Aorta (tissue), 5 donors: ENCODE measurements around the gene PTPRN2. TPM values are rescaled to one million over a fixed set of nuclear protein-coding genes. Genes with fewer than 3 reads are reported as not detected.
A peak's percentile ranks its signal among the peaks of the same experiment; 100 is the strongest.

ENCODE experiments used
- ATAC-seq: fragments of 200-7000 bp; cut with Tn5 transposase; one replicate; pipeline ENCODE4 v1.9.1; 2022; ENCODE audit warnings: moderate library complexity; ENCODE audit not compliant: low FRiP score
- DNase-seq, 2 donors: peaks; one replicate each; pipeline ENCODE4 v3.0.0-alpha.2; 2020
- H3K27ac ChIP-seq, 2 donors: one replicate each; pipeline ENCODE4 v1.5.1; 2013; ENCODE audit warnings: low read length in 2 of 2, mild to moderate bottlenecking in 2 of 2, moderate library complexity in 2 of 2, control low read depth in 1 of 2, inconsistent platforms in 1 of 2, low read depth in 1 of 2
- H3K27me3 ChIP-seq, 2 donors: one replicate each; pipeline ENCODE4 v1.6.1; 2013; ENCODE audit warnings: control low read depth in 1 of 2, low read length in 1 of 2, mild to moderate bottlenecking in 1 of 2, moderate library complexity in 1 of 2; ENCODE audit not compliant: insufficient read depth in 2 of 2, control insufficient read depth in 1 of 2
- H3K36me3 ChIP-seq, 2 donors: one replicate each; pipeline ENCODE4 v1.6.1; 2013; ENCODE audit warnings: control low read depth in 1 of 2, low read length in 1 of 2, mild to moderate bottlenecking in 1 of 2; ENCODE audit not compliant: insufficient read depth in 2 of 2, control insufficient read depth in 1 of 2
- H3K4me1 ChIP-seq, 2 donors: one replicate each; pipeline ENCODE4 v1.6.1; 2013; ENCODE audit warnings: low read length in 2 of 2, control low read depth in 1 of 2, mild to moderate bottlenecking in 1 of 2, moderate library complexity in 1 of 2; ENCODE audit not compliant: insufficient read depth in 2 of 2, control insufficient read depth in 1 of 2
- H3K4me3 ChIP-seq, 2 donors: one replicate each; pipeline ENCODE4 v1.5.1; 2013; ENCODE audit warnings: low read length in 2 of 2, control low read depth in 1 of 2, mild to moderate bottlenecking in 1 of 2
- H3K9me3 ChIP-seq: one replicate; pipeline ENCODE4 v1.6.1; 2013; ENCODE audit warnings: mild to moderate bottlenecking, low read length; ENCODE audit not compliant: control insufficient read depth
- WGBS, 2 donors: extraction: QIAGEN DNeasy Blood & Tissue Kit; methylation state at CpG; one replicate each; pipeline ENCODE4 v1.1.7; 2013; 5-methylcytosine and 5-hydroxymethylcytosine counted together
- intact Hi-C, 2 donors: fragments of 100-400 bp; cut with DNase I; formaldehyde crosslinking; loops; one replicate each; pipeline versions ENCODE4 v1.14.2 to v1.15.0; 2022
- polyA plus RNA-seq, 2 donors: library from polyadenylated mRNA; stranded (reverse); fragments of 200-250 nt; gene quantifications; one replicate each; pipeline ENCODE4 v1.2.3, GENCODE V29; 2013
- total RNA-seq, 2 donors: library from RNA; stranded (reverse); fragmentation: NEBNext Ultra II Directional; extraction: Animal tissue kit (Norgen Biotek cat#: 25700); gene quantifications; one replicate each; pipeline ENCODE4 v1.2.1, GENCODE V29; 2021
- donor health status: healthy with polysubstance abuse.
- donor health status: Bipolar disorder and iron deficiency.
- donor health status: DM: no; HTN: no; CAD: no.
- donor health status: DM: no; HTN: no; CAD: no.
- donor health status: DM: yes; HTN: yes; CAD: no.

Gene PTPRN2
- total and polyA plus RNA-seq, 4 donors: 0.67 to 3.3 (median 1.4) TPM

DNA sequence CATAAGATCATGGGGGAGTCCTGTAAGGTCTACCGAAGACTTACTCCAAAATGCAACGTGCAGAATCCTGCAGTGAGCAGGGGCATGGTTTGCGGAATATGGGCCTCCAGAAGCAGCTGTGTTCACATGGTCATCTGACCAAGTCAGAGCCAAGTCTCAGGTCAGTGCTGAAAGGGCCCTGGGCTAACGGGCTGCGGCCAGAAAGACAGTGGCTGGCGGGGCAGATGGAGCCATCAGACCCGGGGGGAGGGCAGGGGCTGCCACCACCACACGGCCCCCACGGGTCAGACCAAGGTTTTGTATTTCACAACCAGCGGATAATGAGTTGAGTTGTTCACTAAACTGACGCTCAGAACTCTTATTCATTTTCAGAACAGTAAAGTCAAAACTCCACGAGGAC, 522.3 kb downstream of the PTPRN2 start:
- DNase-seq (peak; percentile 23 to 26), ATAC-seq (no peak)
- Histone ChIP-seq H3K27ac (no peak overlapping the region), H3K9me3 (no peaks in the 10 kb centered on the region), H3K4me1 (no peaks in the 10 kb centered on the region), H3K4me3 (no peak overlapping the region), H3K27me3 (no peaks in the 10 kb centered on the region), H3K36me3 (no peaks in the 10 kb centered on the region)
- WGBS, 2 donors: 76 to 79% methylated on average over 12 of the region's 12 CpGs
- intact Hi-C loops: loop anchor here in 1 of 2 donors (10.0 kb wide), 1 partner anchor 61 kb away; no protein-coding TSS in a partner anchor

DNA sequence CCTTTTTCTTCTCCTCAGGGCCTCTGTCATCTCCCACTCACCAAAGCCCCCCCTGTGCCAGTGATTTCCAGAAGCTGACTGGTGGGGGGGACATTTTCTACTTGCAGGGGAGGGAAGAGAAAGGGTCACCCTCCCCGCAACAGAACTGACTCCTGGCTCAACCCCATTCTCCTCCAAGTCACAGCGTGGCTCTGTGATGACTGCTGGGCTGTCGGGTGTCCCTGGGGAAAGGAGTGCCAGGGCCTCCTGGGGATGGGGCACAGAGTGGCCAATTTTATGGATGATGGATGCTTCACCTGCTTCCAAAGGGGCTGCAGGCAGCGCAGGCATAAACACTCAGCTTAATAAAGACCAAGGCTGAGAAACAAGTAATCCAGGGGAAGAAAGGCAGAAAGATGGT, 523.0 kb downstream of the PTPRN2 start:
- DNase-seq: peak; percentile 10 to 31
- Histone ChIP-seq H3K27ac (no peak overlapping the region), H3K9me3 (no peaks in the 10 kb centered on the region), H3K4me1 (no peaks in the 10 kb centered on the region), H3K36me3 (no peaks in the 10 kb centered on the region), H3K4me3 (no peak overlapping the region), H3K27me3 (no peaks in the 10 kb centered on the region)
- intact Hi-C loops: loop anchor here in 1 of 2 donors (10.0 kb wide), 1 partner anchor 60 kb away; no protein-coding TSS in a partner anchor
- WGBS, 2 donors: 73 to 79% methylated on average over 4 of the region's 4 CpGs
- ATAC-seq: no peak

DNA sequence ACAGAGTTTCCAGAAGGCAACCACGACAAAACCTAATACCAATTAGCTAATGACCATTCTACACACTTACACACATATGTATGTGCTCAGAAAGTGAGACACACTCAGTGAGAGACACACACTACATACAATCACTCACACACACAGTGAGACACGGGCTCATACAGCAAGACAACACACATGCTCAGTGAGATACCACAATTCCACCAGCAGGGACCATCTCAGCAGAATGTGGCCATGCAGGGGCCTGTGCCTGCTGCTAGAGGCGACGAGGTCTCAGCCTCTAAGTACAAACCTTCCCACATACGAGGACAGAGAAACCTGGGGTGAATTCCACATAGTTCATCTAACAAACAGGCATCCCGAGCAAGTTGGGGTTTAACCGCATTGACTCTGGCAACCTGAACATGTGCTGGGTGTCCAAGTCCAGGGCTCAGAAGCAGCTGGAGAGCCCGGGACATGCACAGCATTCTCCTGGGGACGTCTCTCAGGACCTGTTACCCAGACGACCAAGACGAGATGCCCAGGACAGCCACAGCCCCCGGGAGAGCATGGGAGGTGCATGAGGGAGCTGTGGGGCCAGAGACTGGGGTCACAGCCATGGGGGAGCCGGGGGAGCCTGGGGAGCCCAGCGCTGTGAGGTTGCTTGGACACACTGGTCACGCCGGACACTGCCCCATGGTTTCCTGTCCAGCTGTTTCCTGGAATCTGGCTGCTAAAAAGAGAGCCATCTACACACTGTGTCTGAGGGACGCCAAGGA, 523.6 kb downstream of the PTPRN2 start:
- 61 to 64% methylated on average over 17 of the region's 17 CpGs for WGBS, 2 donors
- intact Hi-C loops: loop anchor here in 1 of 2 donors (10.0 kb wide), 1 partner anchor 59 kb away; no protein-coding TSS in a partner anchor
- peak; percentile 20 to 63 for DNase-seq

DNA sequence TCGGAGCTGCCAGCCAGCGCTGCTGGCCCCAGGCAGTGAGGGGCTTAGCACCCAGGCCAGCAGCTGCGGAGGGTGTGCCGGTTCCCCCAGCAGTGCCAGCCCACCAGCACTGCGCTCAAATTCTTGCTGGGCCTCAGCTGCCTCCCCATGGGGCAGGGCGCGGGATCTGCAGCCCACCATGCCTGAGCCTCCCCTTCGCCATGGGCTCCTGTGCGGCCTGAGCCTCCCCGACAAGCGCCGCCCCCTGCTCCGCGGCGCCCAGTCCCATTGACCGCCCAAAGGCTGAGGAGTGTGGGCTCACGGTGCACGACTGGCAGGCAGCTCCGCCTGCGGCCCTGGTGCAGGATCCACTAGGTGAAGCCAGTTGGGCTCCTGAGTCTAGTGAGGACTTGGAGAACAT, 525.0 kb downstream of the PTPRN2 start:
- H3K36me3 ChIP-seq: no peaks in the 10 kb centered on the region
- no peaks in the 10 kb centered on the region for H3K9me3 ChIP-seq
- no peaks in the 10 kb centered on the region for H3K27me3 ChIP-seq
- peak in 1 of 2 donors; percentile 50 for DNase-seq
- intact Hi-C loops: loop anchor here in 1 of 2 donors (10.0 kb wide), 1 partner anchor 58 kb away; no protein-coding TSS in a partner anchor
- ATAC-seq: no peak
- no peak overlapping the region for H3K27ac ChIP-seq
- H3K4me1 ChIP-seq: no peaks in the 10 kb centered on the region
- WGBS, 2 donors: 95 to 98% methylated on average over 20 of the region's 20 CpGs
- no peak overlapping the region for H3K4me3 ChIP-seq

More for the DNA sequence above, 523.6 kb downstream of the PTPRN2 start:
- no peaks in the 10 kb centered on the region for H3K9me3 ChIP-seq
- no peak overlapping the region for H3K27ac ChIP-seq
- H3K36me3 ChIP-seq: no peaks in the 10 kb centered on the region
- no peak overlapping the region for H3K4me3 ChIP-seq
- H3K4me1 ChIP-seq: no peaks in the 10 kb centered on the region
- ATAC-seq: no peak
- H3K27me3 ChIP-seq: no peaks in the 10 kb centered on the region

DNA sequence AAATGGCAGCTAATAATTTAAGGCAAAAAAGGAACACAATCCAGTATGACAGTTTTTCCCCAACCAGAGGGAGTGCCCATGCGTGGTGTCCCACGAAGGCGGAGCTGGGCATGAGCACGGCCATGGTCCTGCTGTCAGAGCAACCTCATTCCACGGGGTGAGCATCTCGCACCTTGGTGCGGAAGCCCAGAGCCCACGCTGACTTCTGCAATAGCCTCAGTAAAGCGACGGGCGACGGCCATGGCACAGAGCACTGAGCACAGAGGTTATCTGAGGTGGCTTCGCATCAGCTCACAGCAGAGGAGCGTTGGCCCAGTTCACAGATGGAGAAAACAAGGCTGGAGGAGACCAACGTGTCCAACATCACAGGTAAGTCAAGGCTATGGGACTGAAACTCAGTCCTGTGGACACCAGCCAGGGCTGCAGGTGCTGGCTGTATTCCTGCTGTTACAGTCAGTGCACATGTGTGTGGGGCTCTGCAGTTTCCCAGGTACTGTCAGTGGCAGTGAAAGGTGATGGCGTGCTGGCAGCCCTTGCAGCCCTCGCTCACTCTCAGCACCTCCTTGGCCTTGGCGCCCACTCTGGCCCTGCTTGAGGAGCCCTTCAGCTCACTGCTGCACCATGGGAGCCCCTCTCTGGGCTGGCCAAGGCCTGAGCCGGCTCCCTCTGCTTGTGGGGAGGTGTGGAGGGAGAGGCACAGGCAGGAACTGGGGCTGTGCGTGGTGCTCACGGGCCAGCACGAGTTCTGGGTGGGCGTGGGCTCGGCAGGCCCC, 525.6 kb downstream of the PTPRN2 start:
- no peaks in the 10 kb centered on the region for H3K36me3 ChIP-seq

DNA sequence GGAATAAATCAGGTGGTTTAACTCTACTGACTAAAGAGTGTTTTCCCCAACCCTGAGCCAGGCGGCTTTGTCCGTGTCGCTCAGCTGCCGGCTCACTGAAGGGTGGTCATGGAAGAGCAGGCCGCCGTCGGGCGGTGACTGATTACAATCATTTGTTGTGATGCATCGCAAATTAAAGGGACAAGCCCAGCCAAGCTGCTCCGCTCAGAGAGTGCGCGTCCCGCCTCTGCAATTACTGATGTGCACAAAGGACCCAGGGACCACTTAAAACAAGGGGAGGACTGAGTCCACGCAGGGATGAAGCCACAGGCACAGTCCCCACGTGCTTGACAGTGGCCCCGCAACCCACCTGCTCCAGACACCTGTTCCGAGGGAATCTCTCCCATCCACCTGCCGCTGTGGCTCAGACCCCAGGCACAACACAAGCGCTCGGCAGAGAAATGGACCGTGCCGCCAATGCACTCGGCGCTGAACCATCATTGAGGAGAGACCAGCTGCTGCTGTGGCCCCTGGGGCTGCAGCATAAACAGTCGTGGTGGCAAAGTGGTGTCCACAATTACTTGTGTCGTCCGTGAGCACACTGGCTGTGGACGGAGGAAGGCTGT, 526.5 kb downstream of the PTPRN2 start:
- H3K36me3 ChIP-seq: no peaks in the 10 kb centered on the region
- intact Hi-C loops: loop anchor here in 1 of 2 donors (10.0 kb wide), 1 partner anchor 56 kb away; no protein-coding TSS in a partner anchor
- no peaks in the 10 kb centered on the region for H3K4me1 ChIP-seq
- DNase-seq: no peak
- H3K27ac ChIP-seq: no peak overlapping the region
- no peaks in the 10 kb centered on the region for H3K27me3 ChIP-seq
- H3K4me3 ChIP-seq: no peak overlapping the region
- no peak for ATAC-seq
- WGBS, 2 donors: 90 to 93% methylated on average over 28 of the region's 28 CpGs
- H3K9me3 ChIP-seq: no peaks in the 10 kb centered on the region

More for the DNA sequence above, 525.6 kb downstream of the PTPRN2 start:
- Histone ChIP-seq H3K4me3 (no peak overlapping the region), H3K4me1 (no peaks in the 10 kb centered on the region), H3K27me3 (no peaks in the 10 kb centered on the region), H3K9me3 (no peaks in the 10 kb centered on the region), H3K27ac (no peak overlapping the region)
- 89 to 93% methylated on average over 24 of the region's 24 CpGs for WGBS, 2 donors
- intact Hi-C loops: loop anchor here in 1 of 2 donors (10.0 kb wide), 1 partner anchor 57 kb away; no protein-coding TSS in a partner anchor
- ATAC-seq (no peak), DNase-seq (peak in 1 of 2 donors; percentile 39)

DNA sequence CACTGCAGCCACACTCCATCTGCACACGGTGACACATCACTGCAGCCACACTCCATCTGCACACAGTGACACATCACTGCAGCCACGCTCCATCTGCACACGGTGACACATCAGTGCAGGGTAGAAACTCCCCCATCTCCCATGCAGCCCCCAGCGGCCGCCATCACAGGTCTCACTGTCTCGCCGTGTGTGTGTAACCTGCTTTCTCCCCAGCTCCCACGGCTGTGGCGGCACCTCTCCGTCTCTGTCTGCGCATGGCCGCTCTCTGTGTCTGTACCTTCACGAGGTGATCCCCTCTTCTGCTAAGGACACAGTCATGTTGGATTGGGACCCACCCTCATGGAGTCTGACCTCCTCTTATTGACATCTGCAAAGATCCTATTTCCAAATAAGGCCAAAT, 527.4 kb downstream of the PTPRN2 start:
- no peaks in the 10 kb centered on the region for H3K36me3 ChIP-seq
- no peak overlapping the region for H3K4me3 ChIP-seq
- no peak overlapping the region for H3K27ac ChIP-seq
- no peaks in the 10 kb centered on the region for H3K4me1 ChIP-seq
- ATAC-seq (no peak), DNase-seq (no peak)
- intact Hi-C loops: loop anchor here in 1 of 2 donors (10.0 kb wide), 1 partner anchor 55 kb away; no protein-coding TSS in a partner anchor
- no peaks in the 10 kb centered on the region for H3K9me3 ChIP-seq
- H3K27me3 ChIP-seq: no peaks in the 10 kb centered on the region
- 91 to 95% methylated on average over 12 to 13 of the region's 13 CpGs for WGBS, 2 donors

DNA sequence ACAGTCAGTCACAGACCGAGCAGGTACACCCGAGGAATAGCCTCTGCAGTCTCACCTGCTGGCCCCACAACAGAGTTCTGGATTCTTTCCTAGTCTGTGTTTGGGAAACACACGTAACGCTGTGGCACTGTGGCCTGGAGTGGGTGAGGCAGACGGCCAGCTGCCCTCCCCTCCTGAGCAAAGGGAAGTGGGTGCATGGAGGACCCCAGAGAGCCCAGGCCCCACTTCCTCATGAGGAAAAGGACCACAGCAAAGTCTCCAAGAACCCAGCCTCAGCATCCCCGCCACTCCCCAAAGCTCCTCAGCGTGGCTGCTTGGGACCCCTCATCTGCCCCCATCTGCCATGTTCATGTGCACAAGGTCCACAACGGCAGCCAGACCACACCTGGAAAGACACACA, 530.2 kb downstream of the PTPRN2 start:
- no peaks in the 10 kb centered on the region for H3K27me3 ChIP-seq
- no peaks in the 10 kb centered on the region for H3K4me1 ChIP-seq
- no peak overlapping the region for H3K4me3 ChIP-seq
- WGBS, 2 donors: 83 to 91% methylated on average over 8 of the region's 8 CpGs
- DNase-seq (peak in 1 of 2 donors; percentile 38), ATAC-seq (no peak)
- H3K27ac ChIP-seq: no peak overlapping the region
- H3K36me3 ChIP-seq: no peaks in the 10 kb centered on the region
- no peaks in the 10 kb centered on the region for H3K9me3 ChIP-seq
- intact Hi-C loops: no loop called here
